ENCODE measurements around the gene RAD18. TPM values are rescaled to one million over a fixed set of nuclear protein-coding genes. Genes with fewer than 3 reads are reported as not detected.

RAD18 gene
- total RNA-seq, 2 donors from 2014 or later: 18.2 to 20.8 TPM

DNA sequence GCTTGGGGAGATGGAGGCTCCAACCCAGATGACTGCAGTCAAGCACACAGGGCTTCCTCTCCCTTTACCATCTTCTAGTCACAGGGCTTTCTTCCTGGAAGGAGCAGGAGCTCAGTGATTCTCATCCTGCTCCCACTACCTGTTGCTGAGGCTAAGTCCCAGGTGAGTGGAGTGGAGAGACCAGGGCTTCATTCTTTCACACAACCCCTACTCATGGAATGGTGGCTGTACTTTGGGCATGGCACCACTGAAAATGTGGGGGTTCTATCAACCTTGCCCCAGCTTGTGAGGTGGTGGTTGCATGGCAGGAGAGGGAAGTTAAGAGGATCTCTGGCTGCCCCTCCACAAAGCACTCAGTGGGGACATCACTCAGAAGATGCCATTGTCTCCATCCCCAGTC is 36.8 kb upstream of the RAD18 start:
- H3K27me3 ChIP-seq (ENCODE audit: control insufficient read depth, insufficient read depth, low read length, poor library complexity, severe bottlenecking): no peaks in the 10 kb centered on the region
- no peak overlapping the region for H3K4me3 ChIP-seq (ENCODE audit: low read length)
- H3K4me1 ChIP-seq (ENCODE audit: control insufficient read depth, insufficient read depth, low read length): no peaks in the 10 kb centered on the region
- Mint-ChIP-seq H3K9me3 (no peaks in the 10 kb centered on the region), H3K4me1 (peaks cover 2% of the 10 kb centered on the region), H3K27me3 (ENCODE audit: insufficient read depth) (no peaks in the 10 kb centered on the region), H3K27ac (no peak overlapping the region), H3K36me3 (ENCODE audit: low read depth) (no peaks in the 10 kb centered on the region), H3K4me3 (no peak overlapping the region)
- no peak overlapping the region for H3K9ac ChIP-seq (ENCODE audit: extremely low read depth, low read length, poor library complexity, severe bottlenecking)
- no peaks in the 10 kb centered on the region for H3K9me3 ChIP-seq (ENCODE audit: control insufficient read depth, low read length)
- no peaks in the 10 kb centered on the region for H3K36me3 ChIP-seq (ENCODE audit: control insufficient read depth, insufficient read depth, low read length)
- H3K27ac ChIP-seq (ENCODE audit: low read depth, low read length): no peak overlapping the region
- DNase-seq: no peak
- TF ChIP-seq, protein P1, sequence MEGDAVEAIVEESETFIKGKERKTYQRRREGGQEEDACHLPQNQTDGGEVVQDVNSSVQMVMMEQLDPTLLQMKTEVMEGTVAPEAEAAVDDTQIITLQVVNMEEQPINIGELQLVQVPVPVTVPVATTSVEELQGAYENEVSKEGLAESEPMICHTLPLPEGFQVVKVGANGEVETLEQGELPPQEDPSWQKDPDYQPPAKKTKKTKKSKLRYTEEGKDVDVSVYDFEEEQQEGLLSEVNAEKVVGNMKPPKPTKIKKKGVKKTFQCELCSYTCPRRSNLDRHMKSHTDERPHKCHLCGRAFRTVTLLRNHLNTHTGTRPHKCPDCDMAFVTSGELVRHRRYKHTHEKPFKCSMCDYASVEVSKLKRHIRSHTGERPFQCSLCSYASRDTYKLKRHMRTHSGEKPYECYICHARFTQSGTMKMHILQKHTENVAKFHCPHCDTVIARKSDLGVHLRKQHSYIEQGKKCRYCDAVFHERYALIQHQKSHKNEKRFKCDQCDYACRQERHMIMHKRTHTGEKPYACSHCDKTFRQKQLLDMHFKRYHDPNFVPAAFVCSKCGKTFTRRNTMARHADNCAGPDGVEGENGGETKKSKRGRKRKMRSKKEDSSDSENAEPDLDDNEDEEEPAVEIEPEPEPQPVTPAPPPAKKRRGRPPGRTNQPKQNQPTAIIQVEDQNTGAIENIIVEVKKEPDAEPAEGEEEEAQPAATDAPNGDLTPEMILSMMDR (conservative IDR thresholded peaks at IDR 0.05): no peak

DNA sequence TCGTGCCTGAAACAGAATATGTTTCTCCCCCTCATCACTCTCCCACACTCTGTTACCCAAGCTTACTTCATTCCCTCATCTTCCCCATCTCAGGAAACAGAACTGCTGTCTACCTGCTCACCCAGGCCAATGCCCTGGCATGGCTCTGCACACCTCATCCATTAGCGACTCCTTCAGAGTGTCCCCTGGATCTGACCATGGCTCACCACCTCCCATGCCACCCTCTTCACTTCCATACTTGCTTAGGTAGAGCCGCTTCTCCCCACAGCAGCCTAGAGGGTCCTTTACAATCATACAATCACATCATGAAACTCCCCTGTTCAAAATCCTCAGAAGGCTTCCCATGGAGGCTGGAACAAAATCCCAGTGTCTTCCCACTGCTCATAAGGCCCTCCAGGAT is 33.9 kb upstream of the RAD18 start:
- Mint-ChIP-seq H3K36me3 (ENCODE audit: low read depth) (no peaks in the 10 kb centered on the region), H3K4me3 (no peak overlapping the region), H3K27ac (no peak overlapping the region), H3K27me3 (ENCODE audit: insufficient read depth) (no peaks in the 10 kb centered on the region), H3K9me3 (no peaks in the 10 kb centered on the region), H3K4me1 (peaks cover 2% of the 10 kb centered on the region)
- Histone ChIP-seq H3K4me3 (ENCODE audit: low read length) (no peak overlapping the region), H3K4me1 (ENCODE audit: control insufficient read depth, insufficient read depth, low read length) (no peaks in the 10 kb centered on the region), H3K9me3 (ENCODE audit: control insufficient read depth, low read length) (no peaks in the 10 kb centered on the region), H3K27ac (ENCODE audit: low read depth, low read length) (no peak overlapping the region), H3K9ac (ENCODE audit: extremely low read depth, low read length, poor library complexity, severe bottlenecking) (no peak overlapping the region), H3K27me3 (ENCODE audit: control insufficient read depth, insufficient read depth, low read length, poor library complexity, severe bottlenecking) (no peaks in the 10 kb centered on the region), H3K36me3 (ENCODE audit: control insufficient read depth, insufficient read depth, low read length) (no peaks in the 10 kb centered on the region)
- DNase-seq: no peak
- TF ChIP-seq, protein P1 (conservative IDR thresholded peaks at IDR 0.05): no peak
- 83 to 88% methylated on average over 2 to 3 of the region's 3 CpGs for WGBS, 2 experiments (ENCODE audit: insufficient coverage in 1 of 2, insufficient read length in 1 of 2)

GRCh38 chr3:8996681-8997121 is 33.4 kb upstream of the RAD18 start:
- H3K4me3 Mint-ChIP-seq: no peak overlapping the region
- no peaks in the 10 kb centered on the region for H3K4me1 ChIP-seq (ENCODE audit: control insufficient read depth, insufficient read depth, low read length)
- H3K27me3 ChIP-seq (ENCODE audit: control insufficient read depth, insufficient read depth, low read length, poor library complexity, severe bottlenecking): no peaks in the 10 kb centered on the region
- H3K27me3 Mint-ChIP-seq (ENCODE audit: insufficient read depth): no peaks in the 10 kb centered on the region
- no peaks in the 10 kb centered on the region for H3K36me3 Mint-ChIP-seq (ENCODE audit: low read depth)
- peaks cover 2% of the 10 kb centered on the region for H3K4me1 Mint-ChIP-seq
- peak; percentile 80 for DNase-seq
- H3K36me3 ChIP-seq (ENCODE audit: control insufficient read depth, insufficient read depth, low read length): no peaks in the 10 kb centered on the region
- no peaks in the 10 kb centered on the region for H3K9me3 ChIP-seq (ENCODE audit: control insufficient read depth, low read length)
- H3K27ac ChIP-seq (ENCODE audit: low read depth, low read length): peak overlapping the region; percentile 13
- H3K9me3 Mint-ChIP-seq: no peaks in the 10 kb centered on the region
- TF ChIP-seq, protein P1 (conservative IDR thresholded peaks at IDR 0.05): peak; percentile 64
- H3K27ac Mint-ChIP-seq: no peak overlapping the region
- no peak overlapping the region for H3K4me3 ChIP-seq (ENCODE audit: low read length)
- H3K9ac ChIP-seq (ENCODE audit: extremely low read depth, low read length, poor library complexity, severe bottlenecking): no peak overlapping the region
- 82 to 85% methylated on average over 6 to 12 of the region's 12 CpGs for WGBS, 2 experiments (ENCODE audit: insufficient coverage in 1 of 2, insufficient read length in 1 of 2)
